GM20000 (cell line): ENCODE measurements around the gene MSMP.
A peak's percentile ranks its signal among the peaks of the same experiment; 100 is the strongest.

Source experiments
- DNase-seq: peaks from one replicate; pipeline ENCODE4 v3.0.0; 2012; ENCODE audit warnings: low spot score
- CTCF ChIP-seq: IDR thresholded peaks from 2 replicates; pipeline ENCODE4 v1.5.1; 2012; ENCODE audit warnings: mild to moderate bottlenecking, control low read depth; ENCODE audit errors: extremely low read depth, missing control alignments

MSMP gene

GRCh38 chr9:35750256-35750531 is 3.9 kb downstream of the MSMP start:
- TF ChIP-seq CTCF = no peak
- DNase-seq = no peak

GRCh38 chr9:35749515-35750255 is 4.4 kb downstream of the MSMP start:
- TF ChIP-seq CTCF = no peak
- peak; percentile 64 for DNase-seq

- DNase-seq = peak; percentile 91
- no peak for TF ChIP-seq CTCF
Observed at GRCh38 chr9:35748858-35749514, 5.1 kb downstream of the MSMP start, which contains the start of the genes GBA2 and RGP1. Gene GBA2, minus strand, starts transcription at chr9:35749228. Its CDS starts 524 bp downstream, at chr9:35748704. Gene RGP1, plus strand, starts transcription at chr9:35749287. Its CDS starts 469 bp downstream, at chr9:35749756.

GRCh38 chr9:35748242-35748857 is 5.7 kb downstream of the MSMP start:
- no peak for DNase-seq
- TF ChIP-seq CTCF = no peak

GRCh38 chr9:35746583-35746982 is 7.5 kb downstream of the MSMP start:
- TF ChIP-seq CTCF = no peak
- no peak for DNase-seq

GRCh38 chr9:35745569-35745968 is 8.5 kb downstream of the MSMP start:
- no peak for TF ChIP-seq CTCF
- no peak for DNase-seq

- DNase-seq = no peak
- TF ChIP-seq CTCF = no peak
Observed at GRCh38 chr9:35743880-35744518, 10.1 kb downstream of the MSMP start.
